NB4 (cell line): ENCODE data around the gene SSX2IP.

Experiments
- MYC ChIP-seq: IDR thresholded peaks from 2 replicates; pipeline ENCODE4 v1.6.1; 2011; ENCODE audit warnings: low read depth, low read length
- POLR2A ChIP-seq: IDR thresholded peaks from 2 replicates; pipeline ENCODE4 v1.6.1; 2011; ENCODE audit warnings: mild to moderate bottlenecking; ENCODE audit not compliant: insufficient read length; ENCODE audit errors: extremely low read depth
- TF ChIP-seq, protein P1 (sequence below): IDR thresholded peaks from one replicate; pipeline ENCODE4 v1.5.1; 2012; ENCODE audit warnings: low read depth, low read length
- TF ChIP-seq, protein P2 (sequence below): IDR thresholded peaks from 2 replicates; pipeline ENCODE4 v1.6.1; 2011; ENCODE audit warnings: low read depth, low read length

DNA sequence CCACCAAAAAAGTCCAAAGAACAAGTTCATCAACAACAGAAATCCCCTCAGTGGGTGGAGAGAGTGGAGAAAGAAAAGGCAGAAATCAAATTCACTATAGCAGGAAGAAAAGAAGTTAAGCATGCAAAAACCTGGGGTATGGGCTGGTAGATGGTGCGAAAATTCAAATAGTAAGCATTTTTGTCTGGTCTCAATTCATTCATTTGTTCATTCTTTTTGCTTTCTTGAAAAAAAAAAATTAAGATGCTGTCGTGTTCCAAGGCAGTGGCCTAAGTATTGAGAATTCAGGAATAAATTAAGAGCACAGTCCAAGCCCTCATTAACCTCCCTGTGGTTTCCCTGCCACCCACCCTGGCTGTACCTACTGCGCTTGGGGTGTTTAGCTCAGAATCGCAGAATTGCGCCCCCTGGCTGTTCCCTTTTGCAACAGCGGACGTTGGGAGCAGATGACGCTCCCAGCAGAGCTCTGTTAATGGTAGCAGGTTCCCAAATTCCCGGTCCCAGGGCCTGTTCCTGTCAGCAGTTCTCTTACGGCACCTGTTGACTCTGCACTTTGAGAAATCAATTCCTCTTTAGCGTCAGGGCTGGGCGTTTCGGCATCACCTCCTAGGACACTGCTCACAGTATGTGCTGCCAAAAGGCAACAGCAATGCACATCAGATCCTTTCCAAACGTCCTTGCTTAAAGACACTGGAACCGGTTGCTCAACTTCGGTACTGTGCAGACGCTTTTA lies 34.0 kb upstream of the SSX2IP start:
- TF ChIP-seq, protein P1, sequence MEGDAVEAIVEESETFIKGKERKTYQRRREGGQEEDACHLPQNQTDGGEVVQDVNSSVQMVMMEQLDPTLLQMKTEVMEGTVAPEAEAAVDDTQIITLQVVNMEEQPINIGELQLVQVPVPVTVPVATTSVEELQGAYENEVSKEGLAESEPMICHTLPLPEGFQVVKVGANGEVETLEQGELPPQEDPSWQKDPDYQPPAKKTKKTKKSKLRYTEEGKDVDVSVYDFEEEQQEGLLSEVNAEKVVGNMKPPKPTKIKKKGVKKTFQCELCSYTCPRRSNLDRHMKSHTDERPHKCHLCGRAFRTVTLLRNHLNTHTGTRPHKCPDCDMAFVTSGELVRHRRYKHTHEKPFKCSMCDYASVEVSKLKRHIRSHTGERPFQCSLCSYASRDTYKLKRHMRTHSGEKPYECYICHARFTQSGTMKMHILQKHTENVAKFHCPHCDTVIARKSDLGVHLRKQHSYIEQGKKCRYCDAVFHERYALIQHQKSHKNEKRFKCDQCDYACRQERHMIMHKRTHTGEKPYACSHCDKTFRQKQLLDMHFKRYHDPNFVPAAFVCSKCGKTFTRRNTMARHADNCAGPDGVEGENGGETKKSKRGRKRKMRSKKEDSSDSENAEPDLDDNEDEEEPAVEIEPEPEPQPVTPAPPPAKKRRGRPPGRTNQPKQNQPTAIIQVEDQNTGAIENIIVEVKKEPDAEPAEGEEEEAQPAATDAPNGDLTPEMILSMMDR: peak; percentile 60
- TF ChIP-seq POLR2A (no peak), MYC (no peak)
- TF ChIP-seq, protein P2, sequence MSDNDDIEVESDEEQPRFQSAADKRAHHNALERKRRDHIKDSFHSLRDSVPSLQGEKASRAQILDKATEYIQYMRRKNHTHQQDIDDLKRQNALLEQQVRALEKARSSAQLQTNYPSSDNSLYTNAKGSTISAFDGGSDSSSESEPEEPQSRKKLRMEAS: no peak
